Measurements from ENCODE around the gene GPR17. TPM values are rescaled to one million over a fixed set of nuclear protein-coding genes. Genes with fewer than 3 reads are reported as not detected.
A peak's percentile ranks its signal among the peaks of the same experiment; 100 is the strongest.

The GPR17 gene
- total and polyA plus RNA-seq, 9 of the 15 experiments (the other 6 are each of a cell fraction or from before 2014, with no cell fraction given): not detected

DNA sequence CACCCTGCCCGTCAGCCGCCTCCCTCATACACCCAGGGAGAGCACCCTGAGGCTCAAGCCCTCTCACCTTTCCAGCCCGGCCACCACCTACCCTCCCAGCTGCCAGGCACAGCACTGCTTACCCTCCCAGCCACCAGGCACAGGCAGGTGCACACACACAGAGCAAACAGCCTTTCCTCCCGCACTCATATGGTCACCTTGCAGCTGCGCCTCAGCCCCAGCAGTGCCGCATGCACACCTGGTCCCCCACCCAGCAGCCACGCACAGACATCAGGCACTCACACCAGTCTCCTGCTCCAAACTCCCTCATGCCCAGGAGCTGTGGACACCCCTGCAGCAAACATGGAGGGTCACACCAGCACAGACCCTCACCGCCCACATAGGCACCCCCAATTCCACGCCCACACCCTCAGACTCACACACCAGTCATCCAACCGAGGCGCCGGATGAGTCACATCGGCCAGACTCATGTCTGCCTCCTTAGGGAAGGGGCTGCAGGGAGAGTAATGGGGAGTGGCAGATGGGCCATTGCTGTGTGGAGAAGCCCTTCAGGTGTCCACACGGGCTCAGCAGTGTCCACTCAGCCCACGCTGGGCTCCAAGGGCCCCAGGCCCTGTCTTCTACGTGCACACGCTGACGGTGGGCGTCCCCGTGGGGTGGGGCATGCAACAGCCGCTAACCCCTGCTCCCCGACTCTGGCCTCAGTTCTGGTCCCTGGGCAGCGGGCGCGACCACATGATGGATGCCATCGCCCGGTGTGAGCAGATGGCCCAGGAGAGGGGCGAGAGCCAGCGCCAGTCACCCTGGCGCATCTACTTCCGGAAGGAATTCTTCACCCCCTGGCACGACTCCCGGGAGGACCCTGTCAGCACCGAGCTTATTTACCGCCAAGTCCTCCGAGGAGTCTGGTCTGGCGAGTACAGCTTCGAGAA, 22.3 kb upstream of the GPR17 start:
- BruUV-seq (replicated peaks): no TSS peak
- H4K20me1 ChIP-seq (replicated peaks; ENCODE audit: control insufficient read depth, insufficient read depth, low read length): peaks cover 5% of the 10 kb centered on the region; the same call in 1 of the 2 replicates
- FAIRE-seq (no peak), ATAC-seq (no peak), DNase-seq (ENCODE audit: extremely low read depth in 1 of 4, low spot score in 3 of 4) (no peak)
- no peaks in the 10 kb centered on the region for H3K9me3 ChIP-seq (replicated peaks; ENCODE audit: control insufficient read depth, insufficient read depth, low read depth, low read length)
- no peak overlapping the region for H3K27ac ChIP-seq (ENCODE audit: extremely low read depth, low read depth, low read length)
- 3% methylated on average over 34 of the region's 38 CpGs for WGBS (ENCODE audit: insufficient coverage, low coverage, missing lambda C conversion rate)
- H3K9me1 ChIP-seq (ENCODE audit: control insufficient read depth, insufficient read depth, low read length): no peaks in the 10 kb centered on the region
- H3K36me3 ChIP-seq (ENCODE audit: control insufficient read depth, insufficient read depth, low read length): no peaks in the 10 kb centered on the region
- ChIA-PET CTCF (ENCODE audit: low intra/inter-chr PET ratio) (no interaction called here), POLR2A (interaction anchor here (0.6 kb wide), 1 partner anchor 17 kb away, joined by 3 read pairs; no protein-coding TSS in a partner anchor)
- intact Hi-C loops (cut with micrococcal nuclease) (no loop called here), in situ Hi-C loops (cut with MboI) (no loop called here)
- H2AFZ ChIP-seq (ENCODE audit: low read depth, low read length): no peak overlapping the region
- peaks cover 0 to 20% of the 10 kb centered on the region in 2 experiments; a peak in 3 of 5 replicates for H3K4me1 ChIP-seq (replicated peaks in 1 of 2; ENCODE audit: control insufficient read depth in 2 of 2, insufficient read depth in 2 of 2, low read length in 2 of 2)
- no peak overlapping the region for H3K4me3 ChIP-seq
- peaks cover 43 to 76% of the 10 kb centered on the region in 2 experiments; a peak in 4 of 5 replicates for H3K27me3 ChIP-seq (ENCODE audit: control insufficient read depth in 2 of 2, insufficient read depth in 2 of 2, low read length in 2 of 2)
- H3K79me2 ChIP-seq (ENCODE audit: control insufficient read depth, insufficient read depth, low read length): no peaks in the 10 kb centered on the region
- no peak for TF ChIP-seq TBP (optimal IDR thresholded peaks at IDR 0.05; ENCODE audit: low read depth, low read length)
- no peak for TF ChIP-seq ASH1L (IDR thresholded peaks at IDR 0.05; ENCODE audit: borderline replicate concordance, low read depth, partially characterized antibody)
- no peak for TF ChIP-seq HDAC8 (tag; IDR thresholded peaks at IDR 0.05)
- TF ChIP-seq FOSL1 (tag; conservative IDR thresholded peaks at IDR 0.05): peak; percentile 68
- TF ChIP-seq EGR1 (conservative IDR thresholded peaks at IDR 0.05): peak; percentile 95
- no peak overlapping the region for H3K9ac ChIP-seq (ENCODE audit: insufficient read depth in 1 of 2, low read depth in 2 of 2, low read length in 2 of 2)
- H3K4me2 ChIP-seq (ENCODE audit: insufficient read depth, low read length): no peak overlapping the region

All from K562 (cell line).